ENCODE data around the gene NR1D1. TPM values are rescaled to one million over a fixed set of nuclear protein-coding genes. Genes with fewer than 3 reads are reported as not detected.
A peak's percentile ranks its signal among the peaks of the same experiment; 100 is the strongest.

NR1D1 gene
- total and polyA plus RNA-seq, 2 of the 13 experiments (the other 11 are each of a cell fraction or from before 2014, with no cell fraction given) = 2.1 to 2.7 TPM

DNA sequence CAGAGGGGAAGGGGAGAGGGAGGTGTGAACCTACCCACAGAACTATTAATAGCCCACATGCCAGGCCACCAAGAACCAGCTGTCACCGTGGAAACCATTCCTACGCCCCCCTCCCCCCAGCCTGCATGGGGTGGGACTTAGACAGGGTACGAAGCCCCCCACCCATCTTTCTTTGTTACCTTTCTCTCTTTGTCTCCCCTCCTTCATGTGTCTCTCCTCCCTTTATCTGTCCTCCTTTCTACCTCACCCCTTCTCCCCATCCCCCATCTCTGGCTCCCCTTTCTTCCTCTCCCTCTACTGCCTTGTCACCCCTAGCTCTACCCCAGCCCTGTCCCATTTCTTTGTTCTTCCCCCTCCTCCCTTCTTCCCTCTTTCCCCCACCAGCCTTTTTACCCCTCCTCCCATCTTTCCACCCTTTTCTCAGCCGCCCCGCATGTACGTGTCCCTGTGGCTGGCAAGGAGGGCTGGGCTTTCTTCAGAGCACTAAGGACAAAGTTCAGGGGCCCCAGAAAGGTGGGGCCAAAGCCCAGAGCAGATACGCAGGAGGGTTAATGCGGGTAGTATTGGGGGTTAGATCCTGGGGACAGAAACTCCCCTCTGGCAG is 29.6 kb downstream of the NR1D1 start (continued):
- TF ChIP-seq, protein P1, sequence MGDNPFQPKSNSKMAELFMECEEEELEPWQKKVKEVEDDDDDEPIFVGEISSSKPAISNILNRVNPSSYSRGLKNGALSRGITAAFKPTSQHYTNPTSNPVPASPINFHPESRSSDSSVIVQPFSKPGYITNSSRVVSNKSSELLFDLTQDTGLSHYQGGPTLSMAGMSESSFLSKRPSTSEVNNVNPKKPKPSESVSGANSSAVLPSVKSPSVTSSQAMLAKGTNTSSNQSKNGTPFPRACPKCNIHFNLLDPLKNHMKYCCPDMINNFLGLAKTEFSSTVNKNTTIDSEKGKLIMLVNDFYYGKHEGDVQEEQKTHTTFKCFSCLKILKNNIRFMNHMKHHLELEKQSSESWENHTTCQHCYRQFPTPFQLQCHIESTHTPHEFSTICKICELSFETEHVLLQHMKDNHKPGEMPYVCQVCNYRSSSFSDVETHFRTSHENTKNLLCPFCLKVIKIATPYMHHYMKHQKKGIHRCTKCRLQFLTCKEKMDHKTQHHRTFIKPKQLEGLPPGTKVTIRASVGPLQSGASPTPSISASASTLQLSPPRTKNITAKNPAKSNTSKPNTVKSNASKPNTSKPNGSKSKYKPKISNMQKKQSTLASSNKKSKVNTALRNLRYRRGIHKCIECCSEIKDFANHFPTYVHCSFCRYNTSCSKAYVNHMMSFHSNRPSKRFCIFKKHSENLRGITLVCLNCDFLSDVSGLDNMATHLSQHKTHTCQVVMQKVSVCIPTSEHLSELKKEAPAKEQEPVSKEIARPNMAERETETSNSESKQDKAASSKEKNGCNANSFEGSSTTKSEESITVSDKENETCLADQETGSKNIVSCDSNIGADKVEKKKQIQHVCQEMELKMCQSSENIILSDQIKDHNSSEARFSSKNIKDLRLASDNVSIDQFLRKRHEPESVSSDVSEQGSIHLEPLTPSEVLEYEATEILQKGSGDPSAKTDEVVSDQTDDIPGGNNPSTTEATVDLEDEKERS (CRISPR knock-in tag; IDR thresholded peaks at IDR 0.05) = no peak
- TF ChIP-seq RARA (CRISPR knock-in tag; IDR thresholded peaks at IDR 0.05) (0 out of 2 replicates have a peak, but pooled peaks have one; percentile 8), NCOR1 (IDR thresholded peaks at IDR 0.05; ENCODE audit: borderline replicate concordance, low read length) (peak; percentile 45; the same call in 1 of the 2 replicates), ZNF431 (CRISPR knock-in tag; IDR thresholded peaks at IDR 0.05; ENCODE audit: borderline replicate concordance, low read depth) (no peak), ZNF672 (CRISPR knock-in tag; IDR thresholded peaks at IDR 0.05) (no peak), ZFP41 (CRISPR knock-in tag; IDR thresholded peaks at IDR 0.05; ENCODE audit: borderline replicate concordance) (no peak), ZNF747 (CRISPR knock-in tag; IDR thresholded peaks at IDR 0.05; ENCODE audit: borderline replicate concordance) (no peak), ZNF781 (CRISPR knock-in tag; IDR thresholded peaks at IDR 0.05; ENCODE audit: borderline replicate concordance, not compliant biosample characterization) (no peak), ZNF460 (CRISPR knock-in tag; IDR thresholded peaks at IDR 0.05; ENCODE audit: borderline replicate concordance) (no peak), ADNP (CRISPR knock-in tag; IDR thresholded peaks at IDR 0.05) (no peak), CBX2 (IDR thresholded peaks at IDR 0.05; ENCODE audit: low read depth, low read length) (no peak), CBX2 (CRISPR knock-in tag; IDR thresholded peaks at IDR 0.05; ENCODE audit: low read depth) (no peak), ZNF234 (CRISPR knock-in tag; conservative IDR thresholded peaks at IDR 0.05) (no peak), MTF2 (CRISPR knock-in tag; IDR thresholded peaks at IDR 0.05; ENCODE audit: borderline replicate concordance) (no peak), NFKBIZ (CRISPR knock-in tag; IDR thresholded peaks at IDR 0.05) (no peak), ZNF547 (CRISPR knock-in tag; IDR thresholded peaks at IDR 0.05) (no peak), RORA (CRISPR knock-in tag; IDR thresholded peaks at IDR 0.05) (no peak), PCBP2 (optimal IDR thresholded peaks at IDR 0.05; ENCODE audit: low read depth, low read length, poor library complexity, severe bottlenecking) (peak; percentile 72), SALL1 (CRISPR knock-in tag; IDR thresholded peaks at IDR 0.05) (no peak), ZFP36 (IDR thresholded peaks at IDR 0.05; ENCODE audit: borderline replicate concordance, low read depth, low read length, partially characterized antibody) (no peak)
- TF ChIP-seq, protein P2, sequence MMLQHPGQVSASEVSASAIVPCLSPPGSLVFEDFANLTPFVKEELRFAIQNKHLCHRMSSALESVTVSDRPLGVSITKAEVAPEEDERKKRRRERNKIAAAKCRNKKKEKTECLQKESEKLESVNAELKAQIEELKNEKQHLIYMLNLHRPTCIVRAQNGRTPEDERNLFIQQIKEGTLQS (CRISPR knock-in tag; IDR thresholded peaks at IDR 0.05) = no peak
- TF ChIP-seq, protein P3, sequence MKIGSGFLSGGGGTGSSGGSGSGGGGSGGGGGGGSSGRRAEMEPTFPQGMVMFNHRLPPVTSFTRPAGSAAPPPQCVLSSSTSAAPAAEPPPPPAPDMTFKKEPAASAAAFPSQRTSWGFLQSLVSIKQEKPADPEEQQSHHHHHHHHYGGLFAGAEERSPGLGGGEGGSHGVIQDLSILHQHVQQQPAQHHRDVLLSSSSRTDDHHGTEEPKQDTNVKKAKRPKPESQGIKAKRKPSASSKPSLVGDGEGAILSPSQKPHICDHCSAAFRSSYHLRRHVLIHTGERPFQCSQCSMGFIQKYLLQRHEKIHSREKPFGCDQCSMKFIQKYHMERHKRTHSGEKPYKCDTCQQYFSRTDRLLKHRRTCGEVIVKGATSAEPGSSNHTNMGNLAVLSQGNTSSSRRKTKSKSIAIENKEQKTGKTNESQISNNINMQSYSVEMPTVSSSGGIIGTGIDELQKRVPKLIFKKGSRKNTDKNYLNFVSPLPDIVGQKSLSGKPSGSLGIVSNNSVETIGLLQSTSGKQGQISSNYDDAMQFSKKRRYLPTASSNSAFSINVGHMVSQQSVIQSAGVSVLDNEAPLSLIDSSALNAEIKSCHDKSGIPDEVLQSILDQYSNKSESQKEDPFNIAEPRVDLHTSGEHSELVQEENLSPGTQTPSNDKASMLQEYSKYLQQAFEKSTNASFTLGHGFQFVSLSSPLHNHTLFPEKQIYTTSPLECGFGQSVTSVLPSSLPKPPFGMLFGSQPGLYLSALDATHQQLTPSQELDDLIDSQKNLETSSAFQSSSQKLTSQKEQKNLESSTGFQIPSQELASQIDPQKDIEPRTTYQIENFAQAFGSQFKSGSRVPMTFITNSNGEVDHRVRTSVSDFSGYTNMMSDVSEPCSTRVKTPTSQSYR (CRISPR knock-in tag; IDR thresholded peaks at IDR 0.05; ENCODE audit: borderline replicate concordance) = no peak
- TF ChIP-seq, protein P4, sequence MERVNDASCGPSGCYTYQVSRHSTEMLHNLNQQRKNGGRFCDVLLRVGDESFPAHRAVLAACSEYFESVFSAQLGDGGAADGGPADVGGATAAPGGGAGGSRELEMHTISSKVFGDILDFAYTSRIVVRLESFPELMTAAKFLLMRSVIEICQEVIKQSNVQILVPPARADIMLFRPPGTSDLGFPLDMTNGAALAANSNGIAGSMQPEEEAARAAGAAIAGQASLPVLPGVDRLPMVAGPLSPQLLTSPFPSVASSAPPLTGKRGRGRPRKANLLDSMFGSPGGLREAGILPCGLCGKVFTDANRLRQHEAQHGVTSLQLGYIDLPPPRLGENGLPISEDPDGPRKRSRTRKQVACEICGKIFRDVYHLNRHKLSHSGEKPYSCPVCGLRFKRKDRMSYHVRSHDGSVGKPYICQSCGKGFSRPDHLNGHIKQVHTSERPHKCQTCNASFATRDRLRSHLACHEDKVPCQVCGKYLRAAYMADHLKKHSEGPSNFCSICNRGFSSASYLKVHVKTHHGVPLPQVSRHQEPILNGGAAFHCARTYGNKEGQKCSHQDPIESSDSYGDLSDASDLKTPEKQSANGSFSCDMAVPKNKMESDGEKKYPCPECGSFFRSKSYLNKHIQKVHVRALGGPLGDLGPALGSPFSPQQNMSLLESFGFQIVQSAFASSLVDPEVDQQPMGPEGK (CRISPR knock-in tag; IDR thresholded peaks at IDR 0.05) = peak; percentile 15; the same call in 1 of the 2 replicates
